Measurements from ENCODE around the gene IDUA. TPM values are rescaled to one million over a fixed set of nuclear protein-coding genes. Genes with fewer than 3 reads are reported as not detected.

IDUA gene
- total and polyA plus RNA-seq, 10 of the 15 experiments (the other 5 are each of a cell fraction or from before 2014, with no cell fraction given) = 0.05 to 7.6 (median 1.4) TPM; not detected in 1

DNA sequence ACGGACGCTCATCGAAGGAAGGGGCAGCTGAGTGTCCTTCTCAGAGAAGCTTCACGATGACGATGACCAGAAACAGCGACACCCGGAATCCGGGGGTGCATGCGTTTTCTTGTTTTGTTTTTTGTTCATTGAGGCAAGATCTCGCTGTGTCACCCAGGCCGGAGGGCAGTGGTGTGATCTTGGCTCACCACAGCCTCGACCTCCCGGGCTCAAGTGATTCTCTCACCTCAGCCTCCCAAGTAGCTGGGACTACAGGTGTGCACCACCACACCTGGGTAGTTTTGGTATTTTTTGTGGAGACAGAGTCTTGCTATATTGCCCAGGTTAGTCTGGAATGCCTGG, 33.3 kb upstream of the IDUA start:
- DNase-seq (ENCODE audit: low read depth, low spot score) (no peak), ATAC-seq (no peak), FAIRE-seq (no peak)
- H4K20me1 ChIP-seq (ENCODE audit: control insufficient read depth, insufficient read depth) = no peaks in the 10 kb centered on the region
- in situ Hi-C loops (cut with MboI) (no loop called here), intact Hi-C loops (cut with micrococcal nuclease; ENCODE audit: unreplicated experiment) (no loop called here)
- no peaks in the 10 kb centered on the region; a peak in 1 of 4 replicates for H3K36me3 ChIP-seq (ENCODE audit: control insufficient read depth in 2 of 2, insufficient read depth in 2 of 2, low read length in 1 of 2)
- BruUV-seq (replicated peaks) = no TSS peak
- WGBS (ENCODE audit: insufficient coverage, insufficient replicate concordance, low lambda C conversion rate, missing lambda C conversion rate) = 95% methylated on average over 13 of the region's 13 CpGs
- no peak overlapping the region for H2AFZ ChIP-seq (ENCODE audit: control insufficient read depth, low read depth, low read length)
- no peaks in the 10 kb centered on the region for H3K9me3 ChIP-seq (replicated peaks; ENCODE audit: control insufficient read depth, insufficient read depth, low read length)
- no peaks in the 10 kb centered on the region for H3K79me2 ChIP-seq (ENCODE audit: control insufficient read depth, insufficient read depth, low read length)
- no peak overlapping the region for H3K4me3 ChIP-seq
- ChIA-PET CTCF (no interaction called here), POLR2A (no interaction called here), SMC1A (ENCODE audit: uncharacterized antibody, unreplicated experiment) (no interaction called here), RAD21 (ENCODE audit: unreplicated experiment) (no interaction called here)
- no peak overlapping the region for H3K27ac ChIP-seq (ENCODE audit: control insufficient read depth, insufficient read depth)
- no peaks in the 10 kb centered on the region for H3K27me3 ChIP-seq (replicated peaks in 1 of 2; ENCODE audit: control insufficient read depth in 2 of 2, insufficient read depth in 2 of 2, low read length in 1 of 2)
- H3K4me2 ChIP-seq (ENCODE audit: control insufficient read depth, insufficient read depth) = no peak overlapping the region
- no peaks in the 10 kb centered on the region for H3K4me1 ChIP-seq (ENCODE audit: control insufficient read depth, insufficient read depth, low read length)
- no peak overlapping the region for H3K9ac ChIP-seq (ENCODE audit: control insufficient read depth, insufficient read depth, low read length)
- TF ChIP-seq IKZF2 (IDR thresholded peaks at IDR 0.05) = no peak
- TF ChIP-seq, protein P1, sequence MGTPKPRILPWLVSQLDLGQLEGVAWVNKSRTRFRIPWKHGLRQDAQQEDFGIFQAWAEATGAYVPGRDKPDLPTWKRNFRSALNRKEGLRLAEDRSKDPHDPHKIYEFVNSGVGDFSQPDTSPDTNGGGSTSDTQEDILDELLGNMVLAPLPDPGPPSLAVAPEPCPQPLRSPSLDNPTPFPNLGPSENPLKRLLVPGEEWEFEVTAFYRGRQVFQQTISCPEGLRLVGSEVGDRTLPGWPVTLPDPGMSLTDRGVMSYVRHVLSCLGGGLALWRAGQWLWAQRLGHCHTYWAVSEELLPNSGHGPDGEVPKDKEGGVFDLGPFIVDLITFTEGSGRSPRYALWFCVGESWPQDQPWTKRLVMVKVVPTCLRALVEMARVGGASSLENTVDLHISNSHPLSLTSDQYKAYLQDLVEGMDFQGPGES (IDR thresholded peaks at IDR 0.05) = no peak
- no peak for TF ChIP-seq NR2C1 (IDR thresholded peaks at IDR 0.05)
- no peak for TF ChIP-seq RB1 (IDR thresholded peaks at IDR 0.05; ENCODE audit: borderline replicate concordance)
- no peak for TF ChIP-seq MEF2B (IDR thresholded peaks at IDR 0.05; ENCODE audit: partially characterized antibody, poor library complexity, severe bottlenecking)
- TF ChIP-seq NR2C2 (IDR thresholded peaks at IDR 0.05; ENCODE audit: borderline replicate concordance, control insufficient read depth, insufficient read length, low read depth) = no peak
- TF ChIP-seq HDGF (IDR thresholded peaks at IDR 0.05) = no peak
- TF ChIP-seq JUNB (IDR thresholded peaks at IDR 0.05) = no peak

Data from GM12878 (cell line).